Stimulated activated memory B cell treated with anti-CD40 and anti-IgM and Interleukin-4, amounts not matched to agents 10 μg/mL and 1 μg/mL and 100 μg/mL, for 72 hours (primary cell): Measurements from ENCODE around the gene SPACA4.
A peak's percentile ranks its signal among the peaks of the same experiment; 100 is the strongest.
"Not testable (repeated sequence)": the region's sequence is repeated elsewhere in the genome, so short reads cannot be mapped to it uniquely, and the experiment has no call there.

ENCODE experiments used
- ATAC-seq: fragments of 150-1000 bp; cut with Tn5 transposase; 2 replicates; pipeline ENCODE4 v1.10.0; 2021
- H3K27ac Mint-ChIP-seq: one replicate; pipeline ENCODE4 v1.8.0; 2022; ENCODE audit warnings: mild to moderate bottlenecking, mixed read lengths
- H3K27me3 Mint-ChIP-seq: one replicate; pipeline ENCODE4 v1.8.0; 2022; ENCODE audit warnings: mixed read lengths
- H3K36me3 Mint-ChIP-seq: one replicate; pipeline ENCODE4 v1.8.0; 2022; ENCODE audit warnings: mixed read lengths
- H3K4me1 Mint-ChIP-seq: one replicate; pipeline ENCODE4 v1.8.0; 2022; ENCODE audit warnings: mixed read lengths
- H3K4me3 Mint-ChIP-seq: one replicate; pipeline ENCODE4 v1.8.0; 2022; ENCODE audit warnings: mild to moderate bottlenecking, moderate library complexity, mixed read lengths
- H3K9me3 Mint-ChIP-seq: one replicate; pipeline ENCODE4 v1.8.0; 2022; ENCODE audit warnings: mixed read lengths

Gene SPACA4, protein sequence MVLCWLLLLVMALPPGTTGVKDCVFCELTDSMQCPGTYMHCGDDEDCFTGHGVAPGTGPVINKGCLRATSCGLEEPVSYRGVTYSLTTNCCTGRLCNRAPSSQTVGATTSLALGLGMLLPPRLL

DNA sequence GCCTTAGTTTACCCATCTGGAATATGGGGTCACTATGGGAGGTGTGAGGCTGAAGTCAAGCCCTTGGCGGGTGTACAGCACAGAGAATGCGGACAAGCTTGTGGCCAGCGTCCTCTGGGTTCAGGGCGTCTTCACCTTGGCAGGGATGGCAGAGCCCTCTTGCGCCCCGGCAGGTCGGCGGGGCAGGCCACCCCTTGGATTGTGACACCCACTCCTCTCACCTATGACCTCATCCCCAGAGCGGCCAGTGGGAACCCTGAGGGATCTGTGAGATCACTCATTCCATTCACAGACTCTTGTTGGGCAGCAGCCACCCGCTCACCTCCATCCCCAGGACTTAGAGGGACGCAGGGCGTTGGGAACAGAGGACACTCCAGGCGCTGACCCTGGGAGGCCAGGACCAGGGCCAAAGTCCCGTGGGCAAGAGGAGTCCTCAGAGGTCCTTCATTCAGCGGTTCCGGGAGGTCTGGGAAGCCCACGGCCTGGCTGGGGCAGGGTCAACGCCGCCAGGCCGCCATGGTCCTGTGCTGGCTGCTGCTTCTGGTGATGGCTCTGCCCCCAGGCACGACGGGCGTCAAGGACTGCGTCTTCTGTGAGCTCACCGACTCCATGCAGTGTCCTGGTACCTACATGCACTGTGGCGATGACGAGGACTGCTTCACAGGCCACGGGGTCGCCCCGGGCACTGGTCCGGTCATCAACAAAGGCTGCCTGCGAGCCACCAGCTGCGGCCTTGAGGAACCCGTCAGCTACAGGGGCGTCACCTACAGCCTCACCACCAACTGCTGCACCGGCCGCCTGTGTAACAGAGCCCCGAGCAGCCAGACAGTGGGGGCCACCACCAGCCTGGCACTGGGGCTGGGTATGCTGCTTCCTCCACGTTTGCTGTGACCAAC lies at the start of gene SPACA4:
TSS of gene SPACA4 (plus strand) at position 280 of the 896 bp plus-strand sequence. CDS start at position 517, 237 bp downstream.
- peaks cover 13% of the 10 kb centered on the region for H3K4me1 Mint-ChIP-seq
- H3K36me3 Mint-ChIP-seq, result no peaks in the 10 kb centered on the region
- H3K9me3 Mint-ChIP-seq, result no peaks in the 10 kb centered on the region
- ATAC-seq, result no peak
- H3K27me3 Mint-ChIP-seq, result no peaks in the 10 kb centered on the region
- no peak within 1 kb of the TSS for H3K4me3 Mint-ChIP-seq
- H3K27ac Mint-ChIP-seq, result no peak within 1 kb of the TSS

DNA sequence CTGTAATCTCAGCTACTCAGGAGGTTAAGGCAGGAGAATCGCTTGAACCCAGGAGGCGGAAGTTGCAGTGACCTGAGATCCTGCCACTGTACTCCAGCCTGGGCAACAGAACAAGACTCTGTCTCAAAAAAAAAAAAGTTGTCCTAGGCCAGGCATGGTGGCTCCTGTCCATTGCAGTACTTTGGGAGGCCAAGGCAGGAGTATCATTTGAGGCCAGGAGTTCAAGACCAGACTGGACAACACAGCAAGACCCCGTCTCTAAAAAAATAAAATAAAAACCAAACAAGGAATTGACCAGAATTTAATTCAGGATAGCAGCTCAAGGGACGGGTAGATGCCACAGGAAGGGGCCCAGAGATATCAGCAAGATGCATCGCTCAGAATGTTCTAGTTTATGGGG lies 49.7 kb upstream of the SPACA4 start:
- Mint-ChIP-seq H3K27ac (no peak overlapping the region), H3K4me1 (no peaks in the 10 kb centered on the region), H3K27me3 (peaks cover 65% of the 10 kb centered on the region), H3K9me3 (no peaks in the 10 kb centered on the region), H3K4me3 (no peak overlapping the region), H3K36me3 (no peaks in the 10 kb centered on the region)
- ATAC-seq, result no peak

DNA sequence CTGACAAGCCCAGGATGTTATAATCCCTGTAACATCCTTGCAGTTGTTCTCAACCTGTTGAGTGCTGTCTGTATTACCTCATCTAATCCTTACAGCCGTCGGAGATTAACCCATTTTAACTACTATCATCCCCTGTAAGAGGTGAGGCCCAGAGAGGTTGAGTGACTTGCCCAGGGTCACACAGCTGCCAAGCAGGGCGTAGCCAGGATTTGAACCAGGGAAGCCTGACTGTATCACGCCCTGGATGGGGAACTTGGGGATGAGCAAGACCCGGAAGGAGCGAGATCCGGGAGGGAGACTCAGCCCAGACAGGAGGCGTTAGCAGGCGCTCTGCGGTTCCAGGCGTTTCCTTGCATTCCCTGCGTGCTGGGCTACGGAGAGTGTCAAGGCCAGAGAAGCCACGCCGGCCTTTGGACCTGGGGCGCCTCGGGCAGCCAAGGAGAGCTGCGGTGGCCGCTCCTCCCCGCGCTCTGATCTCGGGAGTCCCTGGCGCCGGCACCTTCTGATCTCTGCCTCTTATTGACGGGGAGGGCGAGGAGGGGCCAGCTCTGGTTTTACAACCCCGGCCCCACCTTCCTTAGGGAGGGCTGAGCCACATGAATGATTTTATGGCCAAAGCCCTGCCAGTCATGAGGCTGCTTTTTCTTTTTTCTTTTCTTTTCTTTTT lies 48.4 kb upstream of the SPACA4 start:
- no peak for ATAC-seq
- Mint-ChIP-seq H3K27ac (no peak overlapping the region), H3K36me3 (no peaks in the 10 kb centered on the region), H3K4me1 (no peaks in the 10 kb centered on the region), H3K4me3 (no peak overlapping the region), H3K27me3 (peaks cover 65% of the 10 kb centered on the region), H3K9me3 (no peaks in the 10 kb centered on the region)

DNA sequence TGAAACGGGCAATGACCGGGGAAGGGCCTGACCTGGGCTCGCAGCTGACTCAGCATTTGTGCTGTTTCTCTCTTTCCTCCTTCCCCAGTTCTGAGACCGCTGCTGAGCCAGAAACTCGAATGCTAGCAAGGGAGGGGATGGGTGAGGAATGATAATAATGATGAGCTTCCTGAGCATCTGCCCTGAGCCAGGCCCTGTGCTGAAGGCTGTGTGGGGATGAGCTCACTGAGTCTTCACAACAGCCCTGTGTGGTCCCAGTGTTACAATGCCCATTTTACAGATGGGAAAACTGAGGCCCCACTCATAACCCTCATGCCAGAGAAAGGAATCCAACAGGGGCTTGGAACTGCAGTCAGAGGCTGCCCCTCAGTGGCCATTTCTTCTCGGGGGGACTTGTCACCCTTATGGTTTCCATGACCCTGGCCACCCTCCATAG lies 46.4 kb upstream of the SPACA4 start:
- Mint-ChIP-seq H3K27ac (no peak overlapping the region), H3K4me1 (no peaks in the 10 kb centered on the region), H3K9me3 (no peaks in the 10 kb centered on the region), H3K4me3 (no peak overlapping the region), H3K27me3 (peaks cover 51% of the 10 kb centered on the region), H3K36me3 (no peaks in the 10 kb centered on the region)
- ATAC-seq, result no peak

- ATAC-seq, result no peak
- Mint-ChIP-seq H3K27me3 (peaks cover 51% of the 10 kb centered on the region), H3K9me3 (no peaks in the 10 kb centered on the region), H3K27ac (no peak overlapping the region), H3K36me3 (no peaks in the 10 kb centered on the region), H3K4me3 (no peak overlapping the region), H3K4me1 (no peaks in the 10 kb centered on the region)
These were observed 45.1 kb upstream of the SPACA4 start for GRCh38 chr19:48561412-48561811.

- Mint-ChIP-seq H3K36me3 (no peaks in the 10 kb centered on the region), H3K4me1 (no peaks in the 10 kb centered on the region), H3K27me3 (peaks cover 36% of the 10 kb centered on the region), H3K27ac (no peak overlapping the region), H3K4me3 (no peak overlapping the region), H3K9me3 (no peaks in the 10 kb centered on the region)
- ATAC-seq, result no peak
These were observed 41.5 kb upstream of the SPACA4 start for GRCh38 chr19:48565090-48565489.

GRCh38 chr19:48568345-48568886 lies 38.1 kb upstream of the SPACA4 start:
- H3K27ac Mint-ChIP-seq, result no peak overlapping the region
- H3K36me3 Mint-ChIP-seq, result no peaks in the 10 kb centered on the region
- H3K4me1 Mint-ChIP-seq, result no peaks in the 10 kb centered on the region
- H3K27me3 Mint-ChIP-seq, result peaks cover 36% of the 10 kb centered on the region
- H3K4me3 Mint-ChIP-seq, result no peak overlapping the region
- H3K9me3 Mint-ChIP-seq, result no peaks in the 10 kb centered on the region
- peak; percentile 8 for ATAC-seq

- ATAC-seq, result no peak
- Mint-ChIP-seq H3K27me3 (peaks cover 35% of the 10 kb centered on the region), H3K4me1 (no peaks in the 10 kb centered on the region), H3K36me3 (no peaks in the 10 kb centered on the region), H3K27ac (no peak overlapping the region), H3K9me3 (no peaks in the 10 kb centered on the region), H3K4me3 (no peak overlapping the region)
These were observed 36.7 kb upstream of the SPACA4 start for GRCh38 chr19:48569814-48570213.

DNA sequence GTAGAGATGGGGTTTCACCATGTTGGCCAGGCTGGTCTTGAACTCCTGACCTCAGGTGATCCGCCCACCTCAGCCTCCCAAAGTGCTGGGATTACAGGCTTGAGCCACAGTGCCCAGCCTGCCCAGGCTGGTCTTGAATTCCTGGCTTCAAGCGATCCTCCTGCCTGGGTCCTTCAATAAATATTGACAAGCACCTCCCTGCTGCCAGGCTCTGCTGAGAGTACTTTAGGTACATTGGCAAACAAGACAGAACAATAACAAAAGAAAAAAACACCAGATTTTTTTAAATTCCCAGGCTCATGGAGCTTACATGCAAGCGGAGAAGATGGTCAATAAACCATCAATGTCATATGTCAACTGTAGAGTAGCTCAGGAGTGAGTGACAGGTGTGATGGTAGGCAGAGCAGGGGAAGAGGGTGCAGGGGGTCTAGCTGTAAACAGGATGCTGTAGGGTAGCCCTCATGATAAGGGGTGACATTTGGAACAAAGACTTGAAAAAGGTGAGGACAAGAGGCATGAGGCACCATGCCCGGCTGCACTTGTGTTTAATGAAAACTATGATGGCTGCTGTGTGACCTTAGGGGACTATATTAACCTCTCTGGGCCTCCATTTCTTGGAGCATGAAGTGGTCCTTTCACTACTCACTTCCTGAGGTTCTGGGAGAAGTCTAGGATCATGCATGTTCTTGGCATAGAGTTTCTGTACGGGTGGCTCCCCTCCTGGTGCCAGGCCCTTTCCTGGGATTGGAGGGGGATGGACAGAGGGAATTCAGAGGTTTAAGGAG lies 35.0 kb upstream of the SPACA4 start:
- Mint-ChIP-seq H3K4me1 (no peaks in the 10 kb centered on the region), H3K9me3 (no peaks in the 10 kb centered on the region), H3K36me3 (no peaks in the 10 kb centered on the region), H3K27ac (no peak overlapping the region), H3K4me3 (no peak overlapping the region), H3K27me3 (peaks cover 20% of the 10 kb centered on the region)
- no peak for ATAC-seq

- Mint-ChIP-seq H3K4me1 (no peaks in the 10 kb centered on the region), H3K36me3 (no peaks in the 10 kb centered on the region), H3K27me3 (peaks cover 7% of the 10 kb centered on the region)
These were observed 33.4 kb upstream of the SPACA4 start for GRCh38 chr19:48573163-48573505.

GRCh38 chr19:48575931-48576622 lies 30.5 kb upstream of the SPACA4 start:
- H3K27ac Mint-ChIP-seq, result no peak overlapping the region

More at GRCh38 chr19:48573163-48573505, 33.4 kb upstream of the SPACA4 start:
- ATAC-seq, result no peak
- Mint-ChIP-seq H3K4me3 (no peak overlapping the region), H3K9me3 (no peaks in the 10 kb centered on the region), H3K27ac (no peak overlapping the region)

GRCh38 chr19:48577908-48578307 lies 28.6 kb upstream of the SPACA4 start:
- not testable (repeated sequence) for H3K9me3 Mint-ChIP-seq, H3K4me1 Mint-ChIP-seq, H3K4me3 Mint-ChIP-seq

More at GRCh38 chr19:48575931-48576622, 30.5 kb upstream of the SPACA4 start:
- H3K4me1 Mint-ChIP-seq, result no peaks in the 10 kb centered on the region
- no peaks in the 10 kb centered on the region for H3K27me3 Mint-ChIP-seq
- no peaks in the 10 kb centered on the region for H3K9me3 Mint-ChIP-seq
- ATAC-seq, result no peak
- H3K36me3 Mint-ChIP-seq, result no peaks in the 10 kb centered on the region
- no peak overlapping the region for H3K4me3 Mint-ChIP-seq

DNA sequence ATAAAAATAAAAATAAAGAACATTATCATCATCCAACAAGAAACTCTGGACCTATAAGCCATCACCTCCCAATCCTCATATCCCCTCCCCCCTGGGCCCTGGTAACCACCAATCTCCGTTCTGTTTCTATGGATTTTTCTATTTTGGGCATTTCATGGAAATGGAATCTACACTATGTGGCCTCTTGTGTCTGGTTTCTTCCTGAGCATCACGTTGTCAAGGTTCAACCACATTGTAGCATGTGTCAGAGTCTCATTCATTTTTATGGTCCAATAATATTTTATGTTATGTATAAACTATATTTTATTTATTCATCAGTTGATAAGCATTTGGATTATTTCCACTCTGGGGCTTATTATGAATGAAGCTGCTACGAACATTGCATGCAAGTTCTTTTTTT lies 27.7 kb upstream of the SPACA4 start:
- Mint-ChIP-seq H3K4me1 (peaks cover 2% of the 10 kb centered on the region), H3K27me3 (peaks cover 10% of the 10 kb centered on the region), H3K36me3 (no peaks in the 10 kb centered on the region), H3K9me3 (no peaks in the 10 kb centered on the region), H3K27ac (no peak overlapping the region), H3K4me3 (no peak overlapping the region)
- ATAC-seq, result no peak

More at GRCh38 chr19:48577908-48578307, 28.6 kb upstream of the SPACA4 start:
- ATAC-seq, H3K27ac Mint-ChIP-seq, H3K36me3 Mint-ChIP-seq, H3K27me3 Mint-ChIP-seq: not testable (repeated sequence)

GRCh38 chr19:48582168-48582567 lies 24.4 kb upstream of the SPACA4 start:
- H3K4me1 Mint-ChIP-seq, result peaks cover 8% of the 10 kb centered on the region
- no peaks in the 10 kb centered on the region for H3K36me3 Mint-ChIP-seq
- H3K4me3 Mint-ChIP-seq, result no peak overlapping the region
- no peak for ATAC-seq
- peaks cover 19% of the 10 kb centered on the region for H3K27me3 Mint-ChIP-seq
- H3K27ac Mint-ChIP-seq, result no peak overlapping the region
- H3K9me3 Mint-ChIP-seq, result peaks cover 3% of the 10 kb centered on the region
